Sigmoid colon (tissue), 4 donors: ENCODE measurements around the gene KLK6.

ENCODE experiments used
- CTCF ChIP-seq, 4 experiments: fragments of 450-650 bp in 3 of 4; fragments of 200-600 bp in 1 of 4; IDR thresholded peaks; one replicate each; pipeline ENCODE4 v1.5.1; 2016 to 2019; ENCODE audit warnings: antibody characterized with exemption in 4 of 4, mild to moderate bottlenecking in 3 of 4, moderate library complexity in 2 of 4
- POLR2AphosphoS5 ChIP-seq, 4 donors: sonication (generic); formaldehyde crosslinking; IDR thresholded peaks; one replicate each; pipeline ENCODE4 v1.6.1; 2017; ENCODE audit warnings: antibody characterized with exemption in 4 of 4

GRCh38 chr19:51018745-51019543 is 49.6 kb upstream of the KLK6 start:
- TF ChIP-seq CTCF (IDR thresholded peaks at IDR 0.05), result no peak
- TF ChIP-seq POLR2AphosphoS5 (IDR thresholded peaks at IDR 0.05), result no peak
